GM21423 (cell line): ENCODE measurements around the gene CRX.
"Not testable (repeated sequence)": the region's sequence is repeated elsewhere in the genome, so short reads cannot be mapped to it uniquely, and the experiment has no call there.

ENCODE experiments used
- ATAC-seq: cut with Tn5 transposase; IDR thresholded peaks from one replicate; pipeline ENCODE4 v1.9.1; 2021; ENCODE audit warnings: mild to moderate bottlenecking, moderate library complexity; ENCODE audit not compliant: unreplicated experiment

The CRX gene

DNA sequence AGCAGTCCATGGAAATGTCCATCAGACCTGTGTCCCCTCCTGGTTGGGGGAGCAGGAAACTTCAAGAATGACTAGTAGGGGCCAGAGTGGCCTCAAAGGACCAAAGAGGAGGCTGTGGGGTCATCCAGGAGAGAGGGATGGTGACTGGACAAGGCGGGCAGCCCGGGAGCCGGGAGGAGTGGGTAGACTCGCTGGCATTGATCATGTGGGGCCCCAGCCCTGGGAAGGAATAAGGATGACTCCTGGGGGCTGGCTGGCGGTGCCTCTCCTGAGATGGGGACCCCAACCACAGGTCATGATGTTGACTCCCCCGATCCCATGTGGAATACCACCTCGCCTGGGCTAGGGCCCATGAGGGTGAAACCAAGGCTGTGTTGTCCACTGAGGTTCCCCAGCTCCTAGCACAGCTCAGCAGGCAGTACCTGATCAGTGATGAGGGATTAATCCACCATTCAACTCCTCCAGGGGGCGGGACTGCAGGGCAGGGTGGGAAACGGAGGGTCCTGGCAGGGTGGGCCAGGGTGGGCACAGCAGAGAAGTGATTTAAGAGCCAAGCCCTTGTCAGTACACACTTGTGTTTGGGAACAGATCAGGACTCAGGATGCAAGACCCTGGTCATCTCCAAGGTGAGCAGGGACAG is 37.0 kb downstream of the CRX start, which contains the start of gene TPRX2:
Gene TPRX2 (plus strand): TSS at position 590 of the 640 bp plus-strand sequence. CDS start 12 bp downstream, at position 602.
- ATAC-seq = not testable (repeated sequence)

DNA sequence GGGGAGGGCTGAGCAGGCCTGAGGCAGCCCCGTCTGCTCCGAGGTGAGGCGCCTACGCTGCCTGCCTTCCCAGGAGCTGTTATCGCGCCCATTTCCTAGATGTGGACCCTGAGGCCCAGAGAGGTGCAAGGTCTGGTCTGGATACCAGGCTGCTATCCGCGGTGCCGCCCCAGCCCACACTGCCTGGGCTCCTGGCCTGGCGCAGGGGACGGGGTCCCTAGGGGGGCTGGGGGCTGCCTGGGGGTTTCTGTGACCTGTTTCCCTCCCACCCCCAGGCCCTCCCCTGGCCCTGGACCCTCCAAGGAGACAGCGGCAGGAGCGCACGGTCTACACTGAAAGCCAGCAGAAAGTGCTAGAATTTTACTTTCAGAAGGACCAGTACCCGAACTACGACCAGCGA is 38.1 kb downstream of the CRX start:
- not testable (repeated sequence) for ATAC-seq

DNA sequence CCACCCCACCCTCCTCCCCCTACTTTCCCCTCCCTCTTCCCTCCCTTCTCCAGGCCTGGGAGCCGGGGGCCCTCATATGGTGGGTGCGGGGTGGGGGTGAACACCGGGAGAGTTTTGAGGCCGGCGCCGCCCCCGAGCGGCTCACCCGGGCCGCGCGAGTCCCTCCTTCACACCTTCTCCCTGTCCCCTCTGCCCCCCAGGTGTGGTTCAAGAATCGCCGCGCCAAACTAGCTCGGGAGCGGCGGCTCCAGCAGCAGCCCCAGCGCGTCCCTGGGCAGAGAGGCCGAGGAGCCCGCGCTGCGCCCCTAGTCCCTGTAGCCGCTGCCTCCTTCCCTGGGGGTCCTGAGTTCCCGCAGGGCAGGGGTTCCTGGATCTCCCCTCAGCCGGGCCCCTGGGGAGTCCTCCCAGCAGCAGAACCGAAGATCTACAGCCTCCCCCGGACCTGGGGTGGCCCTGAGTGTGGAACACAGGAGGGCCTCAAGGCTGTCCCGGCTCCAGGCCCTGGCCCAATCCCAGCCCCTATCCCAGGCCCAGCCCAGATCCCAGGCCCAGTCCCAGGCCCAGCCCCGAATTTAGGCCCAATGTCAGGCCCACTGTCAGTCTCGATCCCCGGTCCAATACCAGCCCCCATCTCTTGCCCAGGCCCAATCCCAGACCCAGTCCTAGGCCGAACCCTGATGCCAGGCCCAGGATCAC is 39.0 kb downstream of the CRX start:
- no peak for ATAC-seq

DNA sequence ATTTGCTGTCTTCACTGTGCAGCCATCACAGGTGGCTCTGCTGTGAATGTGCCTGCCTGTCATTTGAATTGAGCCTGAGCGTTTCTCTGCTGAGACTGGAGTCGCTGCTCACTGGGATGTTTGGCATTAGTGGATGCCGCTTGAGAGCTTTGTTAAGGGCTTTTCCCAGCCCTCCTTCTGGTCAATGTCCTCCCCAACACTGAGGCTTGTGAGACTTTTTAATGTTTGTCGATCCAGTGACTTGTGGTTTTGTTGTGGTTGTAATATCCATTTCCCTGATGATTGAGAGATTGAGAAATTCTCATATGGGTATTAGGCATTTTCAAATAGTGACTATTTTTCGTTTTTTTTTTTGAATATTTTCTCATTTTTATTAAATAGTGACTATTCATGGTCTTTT is 39.9 kb downstream of the CRX start:
- no peak for ATAC-seq

DNA sequence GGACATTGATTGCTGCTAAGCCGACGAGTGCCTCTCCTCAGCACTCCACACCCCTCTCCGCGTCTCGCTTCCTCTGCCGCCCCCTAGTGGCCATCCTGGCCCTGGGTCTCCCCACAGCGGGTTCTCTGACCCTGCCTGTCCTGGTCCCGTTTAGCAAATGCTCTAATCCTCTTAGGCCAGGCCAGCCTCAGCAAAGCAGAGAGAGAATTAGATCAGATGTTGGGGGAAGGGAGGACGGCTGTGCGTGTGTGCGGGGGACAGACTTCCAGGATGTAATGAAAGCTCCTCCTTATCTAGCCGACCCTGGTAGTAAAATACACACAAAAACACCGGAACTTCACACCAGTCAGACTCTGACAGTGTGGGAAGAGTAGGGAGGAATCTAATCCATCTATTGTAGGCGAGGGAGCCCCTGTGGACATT is 41.8 kb downstream of the CRX start:
- no peak for ATAC-seq

DNA sequence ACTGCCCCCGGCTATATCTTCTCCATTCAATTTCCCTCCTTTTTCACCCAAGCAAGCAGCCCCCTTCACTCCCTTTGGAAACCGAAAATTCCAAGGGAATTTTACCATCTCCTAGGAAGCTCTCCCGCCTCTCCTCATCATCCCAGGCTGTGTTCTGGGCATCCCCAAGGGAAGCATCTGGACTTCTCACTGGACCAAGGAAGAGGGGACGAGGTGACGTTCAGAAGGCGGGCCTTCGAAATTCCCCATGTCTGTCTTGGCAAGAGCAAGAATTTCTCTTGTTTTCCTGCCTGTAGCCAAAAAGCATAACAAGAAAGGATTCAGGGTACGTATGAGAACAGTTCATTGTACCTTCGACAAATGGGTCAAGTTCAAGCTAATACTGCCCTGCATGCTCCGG is 43.4 kb downstream of the CRX start:
- no peak for ATAC-seq

DNA sequence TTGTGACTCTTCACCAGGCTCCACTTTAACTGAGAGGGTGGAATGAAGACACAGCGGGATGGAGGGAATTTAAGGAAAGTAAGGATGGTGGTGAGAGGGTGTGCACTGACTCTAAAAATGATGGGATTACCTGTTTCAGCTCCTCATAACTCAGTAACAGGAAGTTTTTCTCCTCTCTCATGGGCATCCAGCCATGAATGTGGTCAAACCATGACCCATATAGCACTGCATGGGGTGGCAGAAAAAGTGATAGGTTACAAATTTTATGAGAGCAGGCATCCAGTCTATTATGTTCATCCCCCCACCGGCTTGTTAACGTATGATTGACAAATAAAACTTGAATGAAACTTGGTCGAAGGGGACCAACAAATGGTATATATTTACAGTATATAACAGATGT is 57.2 kb downstream of the CRX start:
- ATAC-seq = no peak

DNA sequence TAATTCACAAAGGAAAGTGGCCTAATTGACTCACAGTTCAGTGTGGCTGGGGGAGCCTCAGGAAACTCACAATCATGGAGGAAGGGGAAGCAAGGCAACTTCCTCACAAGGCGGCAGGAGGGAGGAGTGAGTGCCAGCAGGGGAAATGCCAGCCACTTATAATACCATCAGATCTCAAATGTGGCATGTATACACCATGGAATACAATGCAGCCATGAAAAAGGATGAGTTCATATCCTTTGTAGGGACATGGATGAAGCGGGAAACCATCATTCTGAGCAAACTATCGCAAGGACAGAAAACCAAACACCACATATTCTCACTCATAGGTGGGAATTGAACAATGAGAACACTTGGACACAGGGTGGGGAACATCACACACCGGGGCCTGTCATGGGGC is 57.6 kb downstream of the CRX start:
- ATAC-seq = not testable (repeated sequence)

DNA sequence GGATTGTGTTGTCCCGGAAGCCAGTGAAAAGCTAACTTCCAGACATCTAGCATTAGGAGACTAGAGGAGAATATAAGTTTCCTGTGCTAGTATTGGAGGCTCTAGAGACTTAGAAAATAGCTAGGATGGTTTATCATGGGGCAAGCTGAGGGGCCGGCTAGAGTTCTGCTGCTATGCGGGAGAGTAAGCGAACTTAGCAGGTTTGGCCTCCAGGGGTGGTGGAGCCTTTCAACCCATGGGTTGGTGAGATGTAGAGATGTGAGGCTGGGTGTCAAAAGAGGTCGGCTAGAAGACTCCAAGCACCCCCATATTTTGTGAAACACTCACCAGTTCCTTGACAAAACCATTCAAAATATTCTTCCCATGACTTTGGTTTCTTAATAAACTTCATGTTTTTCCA is 60.0 kb downstream of the CRX start:
- no peak for ATAC-seq

DNA sequence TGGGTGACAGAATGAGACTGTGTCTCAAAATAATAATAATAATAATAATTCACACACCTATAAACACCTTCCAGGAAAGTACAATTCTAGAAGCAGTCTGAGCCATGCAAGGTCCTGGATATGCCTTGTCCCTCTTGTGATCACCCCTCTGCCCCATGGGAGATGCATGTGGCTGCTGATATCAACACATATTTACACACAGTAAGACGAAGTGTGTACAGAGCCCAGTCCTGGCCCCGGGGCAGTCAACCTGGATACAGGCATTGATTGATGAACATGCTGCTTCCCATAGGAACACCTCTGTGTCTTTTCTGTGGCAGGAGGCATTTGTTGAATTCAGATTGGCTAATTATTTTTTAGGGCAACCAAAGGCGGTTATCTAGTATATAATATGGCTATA is 61.2 kb downstream of the CRX start:
- ATAC-seq = no peak

DNA sequence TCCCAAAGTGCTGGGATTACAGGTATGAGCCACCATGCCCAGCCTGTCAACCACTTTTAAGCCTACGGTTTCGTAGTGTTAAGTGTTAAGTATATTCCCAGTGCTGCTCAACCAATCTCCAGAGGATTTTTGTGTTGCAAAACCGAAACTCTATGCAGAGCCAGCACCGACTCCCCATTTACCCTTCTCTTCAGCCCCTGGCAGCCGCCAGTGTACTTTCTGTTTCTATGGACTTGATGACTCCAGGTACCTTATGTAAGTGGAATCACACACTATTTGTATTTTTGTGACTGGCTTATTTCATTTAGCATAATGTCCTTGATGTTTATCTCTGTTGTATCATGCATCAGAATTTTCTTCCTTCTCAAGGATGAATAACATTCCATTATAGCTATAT is 63.3 kb downstream of the CRX start:
- ATAC-seq = no peak

DNA sequence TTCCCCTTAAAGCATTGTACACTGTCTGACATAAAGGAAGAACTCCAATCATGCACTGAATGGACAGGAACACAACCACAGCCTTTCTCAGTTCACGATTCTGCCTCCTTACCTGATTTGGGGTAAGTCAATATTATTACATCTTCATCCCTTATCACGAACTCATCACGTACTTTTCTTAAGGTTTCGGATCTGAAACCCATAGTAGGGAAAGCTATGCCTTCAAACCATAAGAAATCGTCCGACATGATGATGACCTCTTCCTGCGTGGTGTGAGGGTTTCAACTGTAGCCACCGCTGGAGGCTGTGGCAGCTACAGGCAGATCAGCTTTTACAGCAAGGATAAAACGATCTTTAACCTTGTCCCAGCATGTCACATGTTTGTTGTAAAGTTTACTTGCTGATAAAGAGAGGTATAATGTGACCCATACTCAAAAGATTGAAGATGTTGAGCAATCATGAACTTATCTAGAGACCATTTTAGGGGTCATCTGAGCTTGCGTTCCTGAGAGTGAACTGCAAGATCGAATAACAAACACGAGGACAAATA is 64.3 kb downstream of the CRX start, which contains the start of gene SULT2A1:
Gene SULT2A1 (minus strand): TSS at position 306 of the 550 bp plus-strand sequence. CDS start 58 bp downstream, at position 248.
- no peak for ATAC-seq

DNA sequence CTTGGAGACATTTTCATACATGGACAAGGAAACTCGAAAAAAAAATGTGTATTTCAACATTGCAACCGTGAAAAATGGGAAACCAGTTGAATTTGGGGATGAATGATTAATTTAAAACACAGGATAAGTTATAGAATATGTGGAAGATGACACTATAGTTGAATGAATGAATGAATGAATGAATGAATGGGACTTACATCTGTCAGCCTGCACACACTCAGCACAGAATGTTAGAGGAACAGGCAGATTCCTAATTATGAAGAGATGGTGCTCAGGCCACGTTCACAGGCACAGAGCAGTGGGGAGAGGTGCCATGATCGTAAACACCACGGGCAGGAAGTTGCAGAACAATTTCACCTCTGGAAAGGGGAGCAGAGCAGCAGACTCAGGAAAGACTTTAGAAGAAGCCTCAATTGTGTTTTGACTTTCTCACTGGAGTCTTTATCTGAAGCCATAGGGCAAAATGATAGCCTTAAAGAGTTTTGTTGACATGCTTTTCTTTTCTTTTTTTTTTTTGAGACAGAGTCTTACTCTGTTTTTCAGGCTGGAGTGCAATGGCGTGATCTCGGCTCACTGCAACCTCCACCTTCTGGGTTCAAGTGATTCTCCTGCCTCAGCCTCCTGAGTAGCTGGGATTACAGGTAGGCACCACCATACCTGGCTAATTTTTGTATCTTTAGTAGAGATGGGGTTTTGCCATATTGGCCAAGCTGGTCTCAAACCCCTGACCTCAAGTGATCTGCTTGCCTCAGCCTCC is 69.3 kb downstream of the CRX start:
- ATAC-seq = no peak

DNA sequence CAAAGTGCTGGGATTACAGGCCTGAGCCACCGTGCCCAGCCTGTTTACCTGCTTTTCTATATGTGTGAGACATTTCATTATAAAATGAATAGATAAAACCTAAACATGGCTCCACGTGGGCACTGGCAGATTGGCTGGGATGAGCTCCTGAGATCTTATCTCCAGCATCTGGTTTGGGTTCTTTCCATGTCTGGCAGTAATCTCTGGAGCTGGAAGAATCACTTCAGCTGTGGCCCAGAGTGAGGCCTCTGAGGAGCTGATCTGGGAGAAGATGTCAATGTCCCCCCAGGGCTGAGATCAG is 69.8 kb downstream of the CRX start:
- ATAC-seq = no peak

DNA sequence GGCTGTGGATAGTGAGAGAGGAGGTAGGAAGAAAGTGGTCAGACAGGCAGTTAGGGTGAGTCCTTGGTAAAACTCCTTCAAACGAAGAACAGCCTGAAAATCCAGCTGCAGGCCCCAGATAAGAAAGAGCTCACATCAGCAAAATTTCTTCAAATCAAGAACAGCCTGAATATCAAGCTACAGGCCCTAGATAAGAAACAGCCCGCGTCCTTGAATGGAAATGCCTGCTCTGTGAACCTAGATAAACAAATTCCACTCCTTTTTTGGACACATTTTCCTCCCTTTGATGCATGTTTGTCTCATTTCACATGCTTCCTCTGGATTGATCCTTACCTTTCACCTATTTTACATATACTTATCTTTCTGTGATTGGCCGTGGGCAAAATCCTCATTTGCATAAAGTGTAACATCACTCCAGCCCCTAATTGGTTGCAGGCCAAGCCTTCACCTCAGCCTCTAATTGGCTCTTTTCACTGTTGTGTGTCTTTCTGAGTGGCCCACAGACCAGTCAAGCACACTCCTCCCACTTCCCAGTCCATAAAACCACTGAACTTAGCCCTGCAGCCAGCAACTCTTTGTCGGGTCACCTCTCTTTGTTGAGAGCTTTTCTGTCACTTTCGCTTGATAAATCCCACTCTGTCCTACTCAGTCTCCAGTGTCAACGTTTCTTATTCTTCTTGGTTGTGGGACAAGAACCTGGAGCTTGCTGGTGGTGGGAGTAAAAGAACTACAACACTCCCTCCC is 70.4 kb downstream of the CRX start:
- ATAC-seq = no peak
